ENCODE data around the gene DHH.
"Not testable (repeated sequence)": the region's sequence is repeated elsewhere in the genome, so short reads cannot be mapped to it uniquely, and the experiment has no call there.

Gene DHH

GRCh38 chr12:49094160-49094974 lies at the start of gene DHH:
Gene DHH, minus strand, starts transcription at chr12:49094801. Its CDS starts 289 bp downstream, at chr12:49094512.
- peaks cover 68% of the 10 kb centered on the region for H3K27me3 ChIP-seq (ENCODE audit: insufficient read depth, low read length)
- H3K9ac ChIP-seq (ENCODE audit: low read depth, low read length): no peak within 1 kb of the TSS
- H3K4me1 ChIP-seq (ENCODE audit: insufficient read depth, low read length): peaks cover 6% of the 10 kb centered on the region; the same call in 1 of the 2 replicates
- H3K27ac ChIP-seq (ENCODE audit: low read length): no peak within 1 kb of the TSS
- peaks cover 10% of the 10 kb centered on the region; the same call in 1 of the 2 replicates for H3K36me3 ChIP-seq (ENCODE audit: insufficient read depth, low read depth, low read length)
- peak within 1 kb of the TSS; percentile 55; the same call in 1 of the 2 replicates for H3K4me3 ChIP-seq (ENCODE audit: low read length)
- H3K9me3 ChIP-seq (ENCODE audit: insufficient read depth, low read depth, low read length): no peaks in the 10 kb centered on the region

- no peak overlapping the region for H3K4me3 ChIP-seq (ENCODE audit: low read length)
- no peaks in the 10 kb centered on the region for H3K9me3 ChIP-seq (ENCODE audit: insufficient read depth, low read depth, low read length)
- H3K36me3 ChIP-seq (ENCODE audit: insufficient read depth, low read depth, low read length): no peaks in the 10 kb centered on the region
- no peak overlapping the region for H3K9ac ChIP-seq (ENCODE audit: low read depth, low read length)
- no peak overlapping the region for H3K27ac ChIP-seq (ENCODE audit: low read length)
- no peaks in the 10 kb centered on the region for H3K4me1 ChIP-seq (ENCODE audit: insufficient read depth, low read length)
- H3K27me3 ChIP-seq (ENCODE audit: insufficient read depth, low read length): no peaks in the 10 kb centered on the region
These were observed 49.8 kb upstream of the DHH start for GRCh38 chr12:49144384-49144783.

- no peaks in the 10 kb centered on the region for H3K27me3 ChIP-seq (ENCODE audit: insufficient read depth, low read length)
- no peaks in the 10 kb centered on the region for H3K9me3 ChIP-seq (ENCODE audit: insufficient read depth, low read depth, low read length)
- H3K36me3 ChIP-seq (ENCODE audit: insufficient read depth, low read depth, low read length): no peaks in the 10 kb centered on the region
- H3K4me1 ChIP-seq (ENCODE audit: insufficient read depth, low read length): no peaks in the 10 kb centered on the region
- no peak overlapping the region for H3K27ac ChIP-seq (ENCODE audit: low read length)
- H3K4me3 ChIP-seq (ENCODE audit: low read length): no peak overlapping the region
- no peak overlapping the region for H3K9ac ChIP-seq (ENCODE audit: low read depth, low read length)
These were observed 44.4 kb upstream of the DHH start for GRCh38 chr12:49138999-49139398.

- Histone ChIP-seq H3K27ac (ENCODE audit: low read length) (no peak overlapping the region), H3K9me3 (ENCODE audit: insufficient read depth, low read depth, low read length) (no peaks in the 10 kb centered on the region), H3K4me3 (ENCODE audit: low read length) (no peak overlapping the region), H3K36me3 (ENCODE audit: insufficient read depth, low read depth, low read length) (no peaks in the 10 kb centered on the region), H3K27me3 (ENCODE audit: insufficient read depth, low read length) (no peaks in the 10 kb centered on the region), H3K4me1 (ENCODE audit: insufficient read depth, low read length) (no peaks in the 10 kb centered on the region), H3K9ac (ENCODE audit: low read depth, low read length) (no peak overlapping the region)
These were observed 44.0 kb upstream of the DHH start for GRCh38 chr12:49138587-49138986.

- Histone ChIP-seq H3K9ac (ENCODE audit: low read depth, low read length) (no peak overlapping the region), H3K36me3 (ENCODE audit: insufficient read depth, low read depth, low read length) (no peaks in the 10 kb centered on the region), H3K9me3 (ENCODE audit: insufficient read depth, low read depth, low read length) (no peaks in the 10 kb centered on the region), H3K27me3 (ENCODE audit: insufficient read depth, low read length) (no peaks in the 10 kb centered on the region), H3K4me1 (ENCODE audit: insufficient read depth, low read length) (peaks cover 4% of the 10 kb centered on the region; the same call in 1 of the 2 replicates), H3K27ac (ENCODE audit: low read length) (no peak overlapping the region), H3K4me3 (ENCODE audit: low read length) (no peak overlapping the region)
These were observed 42.9 kb upstream of the DHH start for GRCh38 chr12:49137476-49137875.

GRCh38 chr12:49136997-49137396 lies 42.4 kb upstream of the DHH start:
- H3K9me3 ChIP-seq (ENCODE audit: insufficient read depth, low read depth, low read length); H3K27me3 ChIP-seq (ENCODE audit: insufficient read depth, low read length); H3K9ac ChIP-seq (ENCODE audit: low read depth, low read length); H3K27ac ChIP-seq (ENCODE audit: low read length); H3K36me3 ChIP-seq (ENCODE audit: insufficient read depth, low read depth, low read length); H3K4me3 ChIP-seq (ENCODE audit: low read length); H3K4me1 ChIP-seq (ENCODE audit: insufficient read depth, low read length): not testable (repeated sequence)

- Histone ChIP-seq H3K27ac (ENCODE audit: low read length) (no peak overlapping the region), H3K9me3 (ENCODE audit: insufficient read depth, low read depth, low read length) (no peaks in the 10 kb centered on the region), H3K9ac (ENCODE audit: low read depth, low read length) (no peak overlapping the region), H3K36me3 (ENCODE audit: insufficient read depth, low read depth, low read length) (peaks cover 23% of the 10 kb centered on the region), H3K4me3 (ENCODE audit: low read length) (no peak overlapping the region), H3K27me3 (ENCODE audit: insufficient read depth, low read length) (no peaks in the 10 kb centered on the region), H3K4me1 (ENCODE audit: insufficient read depth, low read length) (peaks cover 9% of the 10 kb centered on the region; the same call in 1 of the 2 replicates)
These were observed 39.0 kb upstream of the DHH start for GRCh38 chr12:49133590-49133989.

GRCh38 chr12:49133014-49133413 lies 38.4 kb upstream of the DHH start:
- no peaks in the 10 kb centered on the region for H3K27me3 ChIP-seq (ENCODE audit: insufficient read depth, low read length)
- no peak overlapping the region for H3K4me3 ChIP-seq (ENCODE audit: low read length)
- no peak overlapping the region for H3K9ac ChIP-seq (ENCODE audit: low read depth, low read length)
- H3K9me3 ChIP-seq (ENCODE audit: insufficient read depth, low read depth, low read length): no peaks in the 10 kb centered on the region
- H3K36me3 ChIP-seq (ENCODE audit: insufficient read depth, low read depth, low read length): peaks cover 26% of the 10 kb centered on the region
- H3K27ac ChIP-seq (ENCODE audit: low read length): no peak overlapping the region
- H3K4me1 ChIP-seq (ENCODE audit: insufficient read depth, low read length): peaks cover 9% of the 10 kb centered on the region; the same call in 1 of the 2 replicates

- Histone ChIP-seq H3K4me3 (ENCODE audit: low read length) (peak overlapping the region; percentile 77), H3K27me3 (ENCODE audit: insufficient read depth, low read length) (no peaks in the 10 kb centered on the region), H3K4me1 (ENCODE audit: insufficient read depth, low read length) (peaks cover 9% of the 10 kb centered on the region; the same call in 1 of the 2 replicates), H3K9me3 (ENCODE audit: insufficient read depth, low read depth, low read length) (no peaks in the 10 kb centered on the region), H3K9ac (ENCODE audit: low read depth, low read length) (peak overlapping the region; percentile 72; the same call in 1 of the 2 replicates), H3K36me3 (ENCODE audit: insufficient read depth, low read depth, low read length) (peaks cover 36% of the 10 kb centered on the region), H3K27ac (ENCODE audit: low read length) (no peak overlapping the region)
These were observed 37.4 kb upstream of the DHH start for GRCh38 chr12:49131894-49132461.

- Histone ChIP-seq H3K4me1 (ENCODE audit: insufficient read depth, low read length) (peaks cover 9% of the 10 kb centered on the region; the same call in 1 of the 2 replicates), H3K36me3 (ENCODE audit: insufficient read depth, low read depth, low read length) (peaks cover 39% of the 10 kb centered on the region), H3K9ac (ENCODE audit: low read depth, low read length) (peak within 1 kb of the TSS; percentile 98), H3K27me3 (ENCODE audit: insufficient read depth, low read length) (no peaks in the 10 kb centered on the region), H3K27ac (ENCODE audit: low read length) (peak within 1 kb of the TSS; percentile 94), H3K9me3 (ENCODE audit: insufficient read depth, low read depth, low read length) (no peaks in the 10 kb centered on the region), H3K4me3 (ENCODE audit: low read length) (peak within 1 kb of the TSS; percentile 96)
These were observed 36.7 kb upstream of the DHH start, which contains the start of gene TUBA1B for GRCh38 chr12:49131051-49131893. Gene TUBA1B, minus strand, starts transcription at chr12:49131395. Its CDS starts 95 bp downstream, at chr12:49131300.

Data from iPS-20b (cell line).